CD4-positive, alpha-beta T cell treated with Interleukin-21 for 1 hour (primary cell): ENCODE data around the gene FGD2.
A peak's percentile ranks its signal among the peaks of the same experiment; 100 is the strongest.

Experiments
- DNase-seq: peaks from one replicate; pipeline ENCODE4 v3.0.0-alpha.2; 2020

Gene FGD2

GRCh38 chr6:36997811-36998722, 7.4 kb upstream of the FGD2 start:
- DNase-seq = no peak

DNA sequence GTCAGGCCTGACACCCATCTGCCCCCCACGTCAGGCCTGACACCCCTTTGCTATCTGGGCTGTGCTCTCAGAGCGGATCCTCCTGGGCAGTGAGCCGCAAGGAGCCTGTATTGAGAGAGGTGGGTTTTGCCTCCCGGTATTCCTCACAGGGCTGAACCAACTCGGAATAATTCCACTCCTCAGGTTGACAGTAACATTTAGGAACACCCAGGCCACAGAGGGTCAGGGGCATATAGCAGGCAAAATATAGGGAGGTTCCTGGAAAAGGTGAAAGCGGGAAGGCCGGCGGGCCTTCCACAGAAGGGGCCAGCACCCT, 6.8 kb upstream of the FGD2 start:
- DNase-seq = no peak

DNA sequence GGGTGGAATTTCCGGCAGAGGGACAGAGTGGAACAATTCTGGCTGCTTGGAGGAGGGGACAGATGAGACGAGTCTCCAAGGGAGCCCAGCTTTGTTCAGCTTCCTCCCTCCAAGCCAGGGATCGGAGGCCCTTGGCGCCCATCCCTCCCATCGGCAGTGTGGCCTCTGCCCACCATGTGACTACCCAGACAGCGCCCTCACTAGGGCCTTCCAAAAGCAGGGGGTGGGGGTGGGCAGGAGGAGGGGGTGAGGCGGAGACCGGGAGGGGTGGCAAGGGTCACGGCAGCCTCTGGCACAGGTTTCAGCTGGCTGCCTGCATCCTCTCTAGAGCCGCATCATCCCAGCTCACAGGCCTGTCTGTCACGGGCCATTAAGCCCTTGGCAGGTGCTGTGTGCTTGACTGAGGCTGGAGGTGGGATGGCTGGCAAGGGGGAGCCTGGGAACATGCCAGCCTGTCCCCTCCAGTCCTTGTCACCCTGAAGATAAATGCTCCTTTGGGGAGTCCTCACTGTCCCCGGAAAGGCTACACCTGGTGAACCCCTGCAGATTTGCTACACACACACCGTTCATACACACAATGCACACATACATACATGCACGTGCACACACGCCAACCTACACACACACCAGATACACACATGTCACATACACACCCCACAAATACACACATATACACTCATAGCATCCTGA, 6.2 kb upstream of the FGD2 start:
- DNase-seq = no peak

DNA sequence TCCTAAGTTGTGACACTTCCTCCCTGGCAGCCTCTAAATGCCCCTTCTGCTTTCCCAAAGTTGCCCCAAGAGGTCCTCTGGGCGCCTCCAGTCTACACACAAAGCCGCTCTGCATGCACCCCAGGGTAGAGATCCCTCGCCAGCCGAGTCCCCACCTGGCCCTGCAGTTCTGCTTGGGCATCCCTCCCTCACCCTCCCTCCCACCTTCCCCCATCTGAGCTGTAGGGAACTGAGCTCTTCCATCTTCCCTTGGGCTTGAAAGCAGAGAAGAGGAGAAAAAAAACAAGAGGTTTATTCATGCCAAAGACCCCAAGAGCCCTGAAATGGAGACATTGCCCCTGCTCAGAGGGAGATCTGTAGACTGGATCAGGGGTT, 5.7 kb upstream of the FGD2 start:
- no peak for DNase-seq

DNA sequence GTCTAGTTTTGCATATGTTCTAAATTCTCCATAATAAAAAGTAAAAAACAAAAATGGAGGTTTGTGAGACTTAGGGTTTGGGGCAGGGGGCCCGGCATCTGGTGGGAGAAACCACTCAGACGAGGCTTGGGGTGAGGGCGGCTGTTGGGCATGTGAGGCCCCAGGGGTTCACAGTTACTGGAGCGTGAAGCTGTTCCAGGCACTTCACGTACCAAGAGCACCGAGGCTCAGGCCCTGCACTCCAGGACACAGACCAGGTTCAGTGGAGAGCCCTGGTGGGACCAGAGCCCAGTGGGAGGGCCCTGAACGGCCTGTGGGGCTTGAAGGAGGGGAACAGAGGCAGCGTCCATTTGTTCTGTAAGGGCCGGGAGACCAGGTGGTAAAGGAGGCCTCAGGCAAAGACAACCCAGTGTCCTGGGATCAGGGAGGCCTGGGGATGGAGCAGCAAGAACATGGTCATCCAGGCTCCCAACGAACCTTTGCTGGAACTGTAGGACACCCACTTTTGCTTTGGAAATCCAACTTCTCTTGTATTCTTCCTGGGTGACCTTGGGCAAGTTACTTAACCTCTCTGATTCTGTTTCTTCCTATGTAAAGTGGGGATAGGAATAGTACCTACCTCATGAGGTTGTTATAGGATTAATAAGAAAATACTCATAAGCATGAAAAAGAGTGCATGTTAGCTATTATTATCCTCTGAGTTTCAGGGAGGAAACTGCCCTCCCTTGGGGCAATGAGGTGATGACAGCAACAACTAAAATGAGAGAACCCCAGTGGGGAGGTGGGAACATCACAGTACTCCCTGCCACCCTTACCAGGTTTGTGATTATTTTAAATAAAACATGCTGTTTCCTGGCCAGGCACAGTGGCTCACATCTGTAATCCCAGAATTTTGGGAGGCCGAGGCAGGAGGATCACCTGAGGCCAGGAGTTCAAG, 1.1 kb upstream of the FGD2 start:
- no peak for DNase-seq

DNA sequence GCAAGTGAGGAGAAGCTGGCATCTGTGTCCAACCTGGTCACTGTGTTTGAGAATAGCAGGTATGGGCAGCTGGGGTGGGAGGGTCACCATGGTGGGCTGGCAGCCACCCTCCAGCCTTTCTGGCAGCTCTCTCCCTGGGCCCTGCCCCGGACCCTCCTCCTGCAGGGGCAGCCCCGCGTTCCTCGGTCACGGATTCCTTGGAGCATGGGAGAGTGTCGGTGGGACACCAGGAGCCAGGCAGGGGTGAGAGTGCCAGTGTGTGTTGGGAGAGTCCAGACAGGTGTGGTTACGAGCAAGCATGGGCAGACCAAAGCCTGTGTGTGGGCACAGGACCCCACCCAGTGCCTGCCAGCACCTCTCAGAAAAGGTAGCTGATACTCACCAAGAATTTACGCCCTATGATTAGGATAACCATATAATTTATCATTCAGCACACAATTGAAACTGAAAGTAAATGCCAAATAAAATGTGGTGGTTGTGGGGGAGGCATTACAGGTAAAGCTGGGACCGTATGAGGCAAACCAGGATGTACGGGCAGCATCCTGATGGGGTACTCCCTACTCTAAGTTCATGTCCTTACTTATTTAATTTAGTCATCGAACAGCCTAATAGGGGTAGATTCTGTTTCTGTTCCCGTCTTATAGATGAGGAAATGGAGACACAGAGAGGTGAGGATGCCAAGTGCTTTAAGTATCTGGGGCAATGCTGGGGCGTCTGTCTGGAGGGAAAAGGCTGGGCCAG, 542 bp downstream of the FGD2 start:
- DNase-seq = peak; percentile 36

DNA sequence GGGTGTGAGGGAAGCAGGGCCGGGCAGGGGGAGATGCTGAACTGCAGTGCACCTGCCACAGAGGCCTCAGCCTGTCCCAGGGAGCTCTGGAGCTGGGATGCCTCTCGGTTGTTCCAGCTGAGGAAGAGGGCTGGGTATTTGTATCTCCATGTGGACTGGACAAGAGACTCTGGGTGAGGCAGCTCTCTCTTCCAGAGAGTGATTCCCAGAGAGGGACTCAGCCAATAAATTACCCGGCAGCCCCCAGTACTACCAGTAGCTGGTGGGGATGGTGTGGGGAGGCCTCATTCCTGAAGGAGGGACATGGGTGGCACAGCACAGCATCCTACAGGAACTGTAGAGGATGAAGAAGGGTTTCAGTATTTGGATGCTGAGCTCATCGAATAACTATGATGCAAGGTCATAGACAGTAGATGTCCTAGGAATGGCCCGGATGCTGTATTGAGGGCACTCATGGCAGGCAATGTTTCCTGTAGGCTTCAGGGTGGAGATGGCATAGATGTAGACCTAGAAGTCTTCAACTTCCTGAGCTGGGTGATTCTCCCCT, 1.4 kb downstream of the FGD2 start:
- DNase-seq = no peak

- DNase-seq = peak; percentile 17
These were observed 2.0 kb downstream of the FGD2 start for GRCh38 chr6:37007340-37008043.

GRCh38 chr6:37008484-37009465, 3.3 kb downstream of the FGD2 start:
- DNase-seq = no peak

DNA sequence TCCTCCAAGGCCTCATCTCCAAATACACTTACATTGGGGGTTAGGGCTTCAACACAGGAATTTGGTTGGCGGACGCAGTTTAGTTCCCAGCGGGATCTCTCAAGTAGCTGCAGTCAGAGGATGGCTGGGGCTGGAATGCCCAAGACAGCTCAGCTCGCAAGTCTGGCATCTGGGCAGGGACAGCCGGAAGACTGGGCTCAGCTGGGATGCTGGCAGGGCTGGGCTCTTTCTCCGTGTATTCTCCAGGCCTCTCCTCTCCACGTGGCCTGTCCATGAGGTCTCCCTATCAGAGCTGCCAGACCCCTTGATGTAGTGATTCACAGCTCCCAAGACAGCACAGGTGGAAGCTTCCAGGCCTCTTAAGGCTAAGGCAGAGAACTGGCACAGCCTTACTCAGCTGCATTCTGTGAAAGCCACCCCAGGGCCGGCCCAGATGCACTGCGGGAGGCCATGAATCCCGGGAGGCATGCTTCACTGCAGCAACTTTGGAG, 5.0 kb downstream of the FGD2 start:
- no peak for DNase-seq

DNA sequence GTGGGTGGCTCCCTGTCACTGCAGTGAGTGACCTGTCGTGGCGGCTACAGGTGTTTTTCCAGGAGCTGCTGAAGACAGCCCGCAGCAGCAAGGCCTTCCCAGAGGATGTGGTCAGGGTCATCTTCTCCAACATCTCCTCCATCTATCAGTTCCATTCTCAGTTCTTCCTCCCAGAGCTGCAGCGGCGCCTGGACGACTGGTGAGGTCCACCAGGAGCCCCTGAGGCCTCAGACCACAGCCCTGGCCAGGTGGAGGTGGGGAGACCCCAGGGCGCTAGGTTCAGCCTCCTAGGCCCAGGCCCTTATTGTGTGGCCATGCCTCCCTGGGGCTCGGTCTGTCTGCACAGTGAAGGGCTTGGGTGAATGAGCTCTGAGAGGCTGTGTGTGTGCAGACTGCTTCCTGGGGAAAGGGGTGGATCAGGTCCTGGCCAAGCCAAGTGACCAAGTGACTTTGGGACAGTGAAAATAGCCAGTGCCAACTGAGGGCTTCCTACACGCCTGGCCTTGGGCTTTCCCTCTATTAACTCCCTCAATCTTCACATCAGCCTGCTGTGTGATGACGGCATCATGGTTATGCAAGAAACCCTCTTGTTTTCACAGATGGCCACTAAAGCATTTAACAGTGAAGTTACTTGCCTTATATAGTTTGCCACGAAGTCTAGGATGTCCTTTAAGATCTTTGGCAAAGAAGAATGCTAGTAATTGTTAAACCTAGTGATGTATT, 6.4 kb downstream of the FGD2 start:
- DNase-seq = no peak

GRCh38 chr6:37013516-37014491, 8.3 kb downstream of the FGD2 start:
- DNase-seq = no peak

- no peak for DNase-seq
These were observed 9.2 kb downstream of the FGD2 start for GRCh38 chr6:37014667-37015066.

DNA sequence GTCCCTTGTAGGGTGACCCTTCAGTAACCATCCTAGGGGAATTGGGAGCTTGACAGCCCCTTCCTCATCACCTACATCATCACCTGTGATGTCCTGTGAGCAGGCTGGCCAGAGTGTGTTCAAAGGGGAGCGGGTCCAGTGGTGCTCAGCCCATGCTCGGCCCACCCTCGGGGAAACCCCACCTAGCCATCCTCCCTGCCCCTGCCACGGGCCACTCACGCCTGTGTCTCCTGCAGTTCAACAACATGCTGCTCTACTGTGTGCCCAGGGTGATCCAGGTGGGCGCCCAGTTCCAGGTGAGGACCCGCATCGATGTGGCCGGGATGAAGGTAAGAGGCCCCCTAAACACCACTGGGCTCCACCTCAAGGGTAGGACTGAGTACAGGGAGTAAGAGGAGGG, 10.1 kb downstream of the FGD2 start:
- no peak for DNase-seq

DNA sequence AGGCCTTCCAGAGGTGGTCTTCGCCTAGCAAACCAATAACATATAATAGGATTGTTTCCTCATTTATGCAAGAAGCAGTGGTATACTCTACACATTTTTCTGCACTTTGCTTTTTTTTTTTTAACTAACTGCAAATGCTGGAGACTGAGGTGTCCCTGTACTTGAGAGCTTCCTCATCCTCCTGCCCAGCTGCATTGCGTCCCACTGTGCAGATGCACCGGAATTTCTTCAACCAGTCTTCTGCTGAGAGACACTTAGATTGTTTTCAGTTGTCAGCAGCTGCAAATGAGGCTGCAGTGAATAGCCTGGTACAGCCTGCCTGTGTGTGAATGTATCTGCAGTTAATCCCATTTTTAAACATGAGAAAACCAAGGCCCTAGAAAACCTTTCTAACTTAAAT, 11.5 kb downstream of the FGD2 start:
- no peak for DNase-seq

DNA sequence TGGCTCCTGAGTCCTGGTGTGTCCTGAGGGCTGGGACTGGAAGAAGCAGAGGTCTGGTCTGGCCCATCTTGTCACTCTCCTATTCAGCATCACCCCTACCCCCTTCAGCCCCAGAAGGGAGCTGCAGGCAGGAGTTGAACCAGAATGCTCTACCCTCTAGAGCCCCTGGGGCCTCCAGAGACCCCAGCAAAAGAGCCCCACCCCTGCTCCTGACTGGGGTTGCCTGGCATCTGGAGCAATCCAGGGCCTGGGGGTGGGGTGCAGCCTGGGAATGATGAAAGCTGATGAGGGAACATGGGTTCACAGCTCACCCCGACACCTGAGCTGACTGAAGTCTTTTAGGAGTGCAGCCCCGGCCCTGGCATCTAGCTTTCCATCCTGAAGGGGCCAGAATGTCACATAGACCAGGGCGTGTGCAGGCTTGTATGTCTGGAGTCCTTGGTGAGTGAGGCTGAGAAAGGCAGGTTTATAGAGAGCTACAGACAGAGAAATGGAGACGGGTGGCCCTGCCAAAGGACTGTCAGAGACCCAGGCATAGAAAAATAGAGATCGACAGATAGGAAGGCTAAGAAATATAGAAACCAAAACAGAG, 12.2 kb downstream of the FGD2 start:
- DNase-seq = no peak

DNA sequence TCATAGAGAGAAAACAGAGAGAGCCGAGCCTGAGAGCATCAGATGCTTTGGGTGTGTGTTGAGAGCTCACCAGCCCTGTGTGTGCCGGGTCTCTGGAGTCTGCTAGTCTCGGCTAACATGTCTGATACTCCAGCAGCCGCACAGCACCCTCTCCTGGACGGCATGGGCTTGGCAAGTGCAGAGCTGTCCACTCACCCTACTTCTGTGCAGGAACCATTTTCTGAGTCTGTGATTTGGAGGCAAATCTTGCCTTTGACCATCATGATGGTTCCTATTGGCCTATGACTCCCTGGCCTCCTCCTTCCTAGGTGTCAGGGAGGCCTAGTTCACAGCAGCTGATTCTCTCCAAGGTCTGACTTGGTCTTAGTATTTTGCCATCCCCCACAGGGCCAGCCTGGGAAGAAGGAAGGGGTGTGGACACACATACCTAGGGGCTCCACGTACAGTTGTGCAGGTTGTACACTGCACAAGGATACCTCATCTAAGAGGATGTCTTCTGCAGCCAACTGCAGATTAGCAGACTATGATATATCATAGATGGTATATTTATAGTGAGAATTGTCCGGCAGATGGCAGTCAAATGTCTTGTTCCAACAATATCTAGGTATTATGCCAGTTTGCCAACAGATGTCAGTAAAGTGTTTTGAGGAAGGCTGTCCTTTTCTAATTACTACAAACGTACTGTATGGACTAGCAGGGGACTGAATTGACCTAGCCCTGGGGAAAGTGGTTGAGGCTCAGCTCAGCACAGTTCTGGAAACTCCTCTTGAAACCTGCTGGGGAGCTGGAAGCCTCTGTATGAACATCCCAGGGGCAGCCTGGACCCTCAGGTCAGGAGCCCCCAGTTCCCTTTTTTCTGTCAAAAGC, 13.0 kb downstream of the FGD2 start:
- DNase-seq = peak; percentile 90
